Adrenal gland (tissue), 12 donors: Measurements from ENCODE around the gene CA11. TPM values are rescaled to one million over a fixed set of nuclear protein-coding genes. Genes with fewer than 3 reads are reported as not detected.

Experiments
- DNase-seq, 7 donors: peaks; one replicate each; pipeline ENCODE4 v3.0.0-alpha.2; 2019 to 2020
- H3K27ac ChIP-seq, 5 donors: fragments of 200-600 bp; sonication (generic) in 4 of 5; 1 replicate in 3 of 5; 2 replicates in 2 of 5; pipeline versions ENCODE4 v1.5.1 to v1.8.0; 2016 to 2020; ENCODE audit warnings: mild to moderate bottlenecking in 1 of 5
- H3K27me3 ChIP-seq: fragments of 200-600 bp; 2 replicates; pipeline ENCODE4 v1.8.0; 2021
- H3K36me3 ChIP-seq, 2 donors: fragments of 200-600 bp; replicated peaks in 1 of 2; 1 replicate in 1 of 2; 2 replicates in 1 of 2; pipeline versions ENCODE4 v1.5.1 to v1.8.0; 2018 to 2022
- H3K4me1 ChIP-seq, 2 donors: fragments of 200-600 bp; replicated peaks in 1 of 2; 1 replicate in 1 of 2; 2 replicates in 1 of 2; pipeline versions ENCODE4 v1.5.1 to v1.8.0; 2018 to 2021
- H3K4me3 ChIP-seq, 4 donors: fragments of 200-600 bp; sonication (generic) in 3 of 4; one replicate each; pipeline ENCODE4 v1.5.1; 2016 to 2018
- H3K9me3 ChIP-seq, 3 donors: fragments of 200-600 bp; sonication (generic) in 1 of 3; replicated peaks in 1 of 3; 1 replicate in 2 of 3; 2 replicates in 1 of 3; pipeline versions ENCODE4 v1.5.1 to v1.8.0; 2016 to 2021
- POLR2A ChIP-seq, 2 donors: fragments of 450-650 bp; IDR thresholded peaks; one replicate each; pipeline ENCODE4 v1.6.1; 2017; ENCODE audit warnings: antibody characterized with exemption in 2 of 2, mild to moderate bottlenecking in 2 of 2, moderate library complexity in 1 of 2
- WGBS, 4 donors: extraction: QIAGEN DNeasy Blood & Tissue Kit in 2 of 4; methylation state at CpG; one replicate each; pipeline versions ENCODE4 v1.1.5 to v1.1.7; 2013 to 2017; 5-methylcytosine and 5-hydroxymethylcytosine counted together
- intact Hi-C, 2 donors: fragments of 100-400 bp; cut with DNase I; formaldehyde crosslinking; loops; one replicate each; pipeline versions ENCODE4 v1.14.1 to v1.15.0; 2022 to 2023
- polyA plus RNA-seq, 3 donors: library from polyadenylated mRNA; stranded (reverse); fragments of 200-250 nt in 2 of 3; fragments of 350-450 nt in 1 of 3; fragmentation: Illumina TruSeq in 1 of 3; extraction: RNeasy Lipid Tissue Mini Kit (QIAGEN cat#74804) in 1 of 3; gene quantifications; one replicate each; pipeline ENCODE4 v1.2.3, GENCODE V29; 2013 to 2014
- total RNA-seq, 9 donors: library from RNA; depleted of rRNA in 4 of 9; stranded (reverse); fragments of >200 nt in 4 of 9; fragments of 120-200 nt in 1 of 9; fragmentation: NEBNext Ultra II Directional in 1 of 9; extraction: Animal tissue kit (Norgen Biotek cat#: 25700) in 1 of 9; gene quantifications; one replicate each; pipeline versions ENCODE4 v1.1.0 to v1.2.4, GENCODE V29; 2013 to 2023
- TF ChIP-seq, protein P1 (sequence below), 6 experiments: fragments of 450-650 bp in 4 of 6; fragments of 200-600 bp in 2 of 6; sonication (generic) in 1 of 6; IDR thresholded peaks; 1 replicate in 5 of 6; 2 replicates in 1 of 6; pipeline versions ENCODE4 v1.5.1 to v1.8.0; 2016 to 2021; ENCODE audit warnings: antibody characterized with exemption in 6 of 6, mild to moderate bottlenecking in 2 of 6, moderate library complexity in 1 of 6
- donor health status: healthy with polysubstance abuse.
- donor health status: Bipolar disorder and iron deficiency.
- donor health status: DM: yes; HTN: yes; CAD: no.
- donor health status: DM: no; HTN: no; CAD: no.
- donor health status: DM: no; HTN: no; CAD: no.
- donor health status: DM: yes; HTN: yes; CAD: no.

CA11 gene
- total and polyA plus RNA-seq, 12 donors = 6.0 to 125 (median 23.7) TPM

DNA sequence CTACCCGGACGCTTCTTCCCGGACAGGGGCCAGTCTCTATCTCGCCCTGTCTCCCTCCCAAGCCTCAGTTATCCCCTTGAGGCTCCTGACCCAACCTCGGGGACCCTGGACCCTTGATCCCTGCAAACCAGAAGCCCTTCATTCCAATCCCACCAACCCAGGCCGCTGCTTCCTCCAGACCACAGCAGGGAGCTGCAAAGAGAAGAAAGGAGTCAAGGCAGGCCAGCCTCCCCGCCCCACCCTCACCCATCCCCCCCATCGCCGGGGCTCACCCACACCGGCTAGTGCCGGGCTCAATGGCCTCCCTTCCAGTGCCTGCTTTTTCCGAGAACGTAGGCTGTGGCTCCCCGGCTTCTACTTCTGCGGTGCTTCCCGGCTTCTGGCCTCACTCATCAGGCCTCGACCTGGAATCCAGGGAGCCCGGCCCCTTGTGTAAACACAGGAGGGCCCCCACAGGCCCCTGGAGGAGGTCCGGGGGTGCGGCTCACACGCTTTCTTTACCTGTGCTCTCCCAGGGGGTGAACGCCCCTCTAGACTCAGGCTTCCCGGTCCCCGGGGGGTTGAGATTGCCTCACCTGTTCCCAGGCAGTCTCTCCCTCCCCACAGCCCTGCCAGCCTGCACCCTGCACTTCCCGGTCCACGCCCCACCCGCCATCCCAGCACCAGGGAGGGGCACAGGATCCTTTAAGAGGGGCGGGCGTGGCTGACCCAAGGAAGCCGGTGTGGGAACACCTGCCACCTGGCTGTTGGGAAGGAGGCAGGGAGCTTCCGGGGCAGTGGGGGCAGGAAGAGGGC, 31.4 kb downstream of the CA11 start, which contains the start of gene FAM83E:
FAM83E (minus strand) TSS at position 641 of the 795 bp plus-strand sequence. CDS start 1,704 bp downstream, outside the sequence.
- peaks cover 0 to 30% of the 10 kb centered on the region in 2 donors for H3K36me3 ChIP-seq
- TF ChIP-seq, protein P1, sequence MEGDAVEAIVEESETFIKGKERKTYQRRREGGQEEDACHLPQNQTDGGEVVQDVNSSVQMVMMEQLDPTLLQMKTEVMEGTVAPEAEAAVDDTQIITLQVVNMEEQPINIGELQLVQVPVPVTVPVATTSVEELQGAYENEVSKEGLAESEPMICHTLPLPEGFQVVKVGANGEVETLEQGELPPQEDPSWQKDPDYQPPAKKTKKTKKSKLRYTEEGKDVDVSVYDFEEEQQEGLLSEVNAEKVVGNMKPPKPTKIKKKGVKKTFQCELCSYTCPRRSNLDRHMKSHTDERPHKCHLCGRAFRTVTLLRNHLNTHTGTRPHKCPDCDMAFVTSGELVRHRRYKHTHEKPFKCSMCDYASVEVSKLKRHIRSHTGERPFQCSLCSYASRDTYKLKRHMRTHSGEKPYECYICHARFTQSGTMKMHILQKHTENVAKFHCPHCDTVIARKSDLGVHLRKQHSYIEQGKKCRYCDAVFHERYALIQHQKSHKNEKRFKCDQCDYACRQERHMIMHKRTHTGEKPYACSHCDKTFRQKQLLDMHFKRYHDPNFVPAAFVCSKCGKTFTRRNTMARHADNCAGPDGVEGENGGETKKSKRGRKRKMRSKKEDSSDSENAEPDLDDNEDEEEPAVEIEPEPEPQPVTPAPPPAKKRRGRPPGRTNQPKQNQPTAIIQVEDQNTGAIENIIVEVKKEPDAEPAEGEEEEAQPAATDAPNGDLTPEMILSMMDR (IDR thresholded peaks at IDR 0.05) = no peak
- TF ChIP-seq POLR2A (IDR thresholded peaks at IDR 0.05) = no peak
- peak within 1 kb of the TSS in 1 of 5 donors; percentile 13 for H3K27ac ChIP-seq
- no peaks in the 10 kb centered on the region for H3K27me3 ChIP-seq
- no peak within 1 kb of the TSS for H3K4me3 ChIP-seq
- intact Hi-C loops = no loop called here
- WGBS, 4 donors = 25 to 52% (median 44%) methylated on average over 10 to 31 of the region's 31 CpGs
- H3K4me1 ChIP-seq = peaks cover 13 to 24% of the 10 kb centered on the region in 2 donors
- H3K9me3 ChIP-seq = no peaks in the 10 kb centered on the region
- peak in 3 of 7 donors; percentile 27 to 42 (median 41) for DNase-seq

DNA sequence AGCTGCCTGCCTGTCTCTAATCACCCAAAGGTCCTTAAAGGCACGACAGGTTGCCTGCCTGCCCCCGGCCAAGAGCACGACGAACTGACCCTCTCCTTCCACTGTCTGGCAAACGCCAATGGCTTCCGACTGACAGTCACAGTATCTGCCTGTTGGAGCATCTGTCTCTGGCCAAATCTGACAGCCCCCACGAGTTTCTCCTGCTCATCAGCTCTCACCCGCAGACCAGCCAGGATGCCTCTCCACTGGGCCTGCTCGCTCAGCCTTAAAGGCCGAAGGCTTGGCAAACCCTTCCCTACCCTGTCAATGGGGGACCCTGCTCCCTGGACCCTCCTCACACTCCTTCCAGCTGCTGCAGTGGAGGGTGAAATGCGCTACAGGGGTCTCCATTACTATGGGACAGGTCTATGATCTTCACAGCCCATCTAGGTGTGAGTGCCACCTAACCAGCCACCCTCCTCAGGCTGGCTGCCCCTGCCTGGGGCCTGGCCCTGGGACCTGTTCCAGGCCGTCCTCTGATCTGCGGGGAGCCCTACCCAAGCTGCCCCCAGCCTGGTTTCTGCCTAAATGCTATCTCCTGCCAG, 32.0 kb downstream of the CA11 start:
- Histone ChIP-seq H3K27me3 (no peaks in the 10 kb centered on the region), H3K4me1 (peaks cover 11 to 23% of the 10 kb centered on the region in 2 donors), H3K27ac (peak overlapping the region in 1 of 5 donors; percentile 13), H3K36me3 (peaks cover 0 to 30% of the 10 kb centered on the region in 2 donors), H3K4me3 (no peak overlapping the region), H3K9me3 (no peaks in the 10 kb centered on the region)
- intact Hi-C loops = no loop called here
- peak in 1 of 7 donors; percentile 30 for DNase-seq
- WGBS, 4 donors = 64 to 78% (median 65%) methylated on average over 8 to 13 of the region's 13 CpGs
- TF ChIP-seq, protein P1 (IDR thresholded peaks at IDR 0.05) = no peak
- no peak for TF ChIP-seq POLR2A (IDR thresholded peaks at IDR 0.05)

- intact Hi-C loops = no loop called here
- peaks cover 0 to 30% of the 10 kb centered on the region in 2 donors for H3K36me3 ChIP-seq
- TF ChIP-seq POLR2A (IDR thresholded peaks at IDR 0.05) = no peak
- TF ChIP-seq, protein P1 (IDR thresholded peaks at IDR 0.05) = no peak
- H3K4me3 ChIP-seq = no peak overlapping the region
- no peak overlapping the region for H3K27ac ChIP-seq
- H3K27me3 ChIP-seq = no peaks in the 10 kb centered on the region
- H3K4me1 ChIP-seq = peaks cover 10 to 21% of the 10 kb centered on the region in 2 donors
- DNase-seq = peak in 4 of 7 donors; percentile 63 to 80 (median 70)
- WGBS, 4 donors = 70 to 81% (median 75%) methylated on average over 15 to 39 of the region's 39 CpGs
- no peaks in the 10 kb centered on the region for H3K9me3 ChIP-seq
Measured at GRCh38 chr19:48613024-48613851, 32.7 kb downstream of the CA11 start.

DNA sequence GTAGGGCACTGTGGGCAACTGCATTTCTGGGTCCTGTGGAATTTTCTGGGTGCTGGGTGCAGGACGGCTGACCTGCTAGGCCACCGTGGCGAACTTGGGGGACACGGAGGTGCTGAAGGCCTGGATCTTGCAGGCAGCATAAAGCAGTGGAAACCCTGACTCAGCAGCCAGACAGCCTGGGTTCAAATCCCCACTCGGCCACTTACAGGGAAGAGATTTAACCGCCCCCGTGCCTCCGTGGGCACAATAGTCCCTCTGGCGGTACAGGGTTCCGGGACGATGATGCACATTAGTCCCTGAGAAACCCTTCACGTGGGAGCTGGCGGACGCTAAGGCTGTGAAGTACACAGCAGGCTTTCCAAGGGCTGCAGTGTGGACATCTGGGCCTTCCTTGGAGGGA, 34.1 kb downstream of the CA11 start:
- Histone ChIP-seq H3K27ac (no peak overlapping the region), H3K4me3 (no peak overlapping the region), H3K27me3 (no peaks in the 10 kb centered on the region), H3K36me3 (peaks cover 0 to 22% of the 10 kb centered on the region in 2 donors), H3K9me3 (no peaks in the 10 kb centered on the region), H3K4me1 (peaks cover 0 to 7% of the 10 kb centered on the region in 2 donors)
- WGBS, 4 donors = 90 to 92% (median 91%) methylated on average over 13 to 14 of the region's 14 CpGs
- no peak for DNase-seq
- intact Hi-C loops = no loop called here
- no peak for TF ChIP-seq POLR2A (IDR thresholded peaks at IDR 0.05)
- TF ChIP-seq, protein P1 (IDR thresholded peaks at IDR 0.05) = no peak
